LNCAP (cell line): ENCODE data around the gene DNAJC25.

ENCODE experiments used
- TF ChIP-seq, protein P1 (sequence below): fragments of 450-650 bp; IDR thresholded peaks from 2 replicates; pipeline ENCODE4 v1.5.1; 2017; ENCODE audit warnings: mild to moderate bottlenecking

The DNAJC25 gene

DNA sequence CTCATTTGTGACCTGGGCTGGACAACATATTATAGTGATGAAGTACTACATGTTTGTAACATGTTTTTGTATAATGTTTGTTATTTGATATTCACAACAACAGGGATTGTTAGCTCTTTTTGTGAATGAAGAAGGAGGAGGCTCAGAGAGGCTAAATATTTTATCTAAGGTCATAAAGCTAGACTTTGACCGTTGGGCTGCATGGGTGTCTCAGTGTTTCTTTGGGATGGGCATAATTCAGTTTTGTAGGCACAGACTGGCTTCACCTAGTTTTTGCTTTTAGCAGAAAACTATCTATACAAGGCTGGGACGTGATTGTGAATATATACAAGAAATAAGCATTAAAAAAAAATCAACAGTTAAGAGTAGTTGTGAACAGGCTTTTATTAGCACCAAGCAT lies 15.3 kb downstream of the DNAJC25 start:
- TF ChIP-seq, protein P1, sequence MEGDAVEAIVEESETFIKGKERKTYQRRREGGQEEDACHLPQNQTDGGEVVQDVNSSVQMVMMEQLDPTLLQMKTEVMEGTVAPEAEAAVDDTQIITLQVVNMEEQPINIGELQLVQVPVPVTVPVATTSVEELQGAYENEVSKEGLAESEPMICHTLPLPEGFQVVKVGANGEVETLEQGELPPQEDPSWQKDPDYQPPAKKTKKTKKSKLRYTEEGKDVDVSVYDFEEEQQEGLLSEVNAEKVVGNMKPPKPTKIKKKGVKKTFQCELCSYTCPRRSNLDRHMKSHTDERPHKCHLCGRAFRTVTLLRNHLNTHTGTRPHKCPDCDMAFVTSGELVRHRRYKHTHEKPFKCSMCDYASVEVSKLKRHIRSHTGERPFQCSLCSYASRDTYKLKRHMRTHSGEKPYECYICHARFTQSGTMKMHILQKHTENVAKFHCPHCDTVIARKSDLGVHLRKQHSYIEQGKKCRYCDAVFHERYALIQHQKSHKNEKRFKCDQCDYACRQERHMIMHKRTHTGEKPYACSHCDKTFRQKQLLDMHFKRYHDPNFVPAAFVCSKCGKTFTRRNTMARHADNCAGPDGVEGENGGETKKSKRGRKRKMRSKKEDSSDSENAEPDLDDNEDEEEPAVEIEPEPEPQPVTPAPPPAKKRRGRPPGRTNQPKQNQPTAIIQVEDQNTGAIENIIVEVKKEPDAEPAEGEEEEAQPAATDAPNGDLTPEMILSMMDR: no peak

DNA sequence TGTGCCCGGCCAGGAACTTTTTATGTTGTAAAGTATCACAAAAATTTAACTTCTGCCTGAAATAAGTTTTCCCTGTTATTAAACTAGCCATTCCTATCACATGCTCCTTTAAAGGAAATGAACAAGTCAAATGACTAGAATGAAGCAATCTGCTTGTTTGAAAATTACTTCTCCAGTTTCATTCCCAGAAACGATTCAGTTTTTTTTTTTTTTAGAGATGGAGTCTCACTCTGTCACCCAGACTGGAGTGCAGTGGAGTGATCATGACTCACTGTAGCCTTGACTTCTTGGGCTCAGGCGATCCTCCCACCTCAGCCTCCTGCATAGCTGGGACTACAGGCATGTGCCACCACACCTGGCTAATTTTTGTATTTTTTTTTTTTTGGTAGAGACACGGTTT lies 16.9 kb downstream of the DNAJC25 start:
- TF ChIP-seq, protein P1: no peak

DNA sequence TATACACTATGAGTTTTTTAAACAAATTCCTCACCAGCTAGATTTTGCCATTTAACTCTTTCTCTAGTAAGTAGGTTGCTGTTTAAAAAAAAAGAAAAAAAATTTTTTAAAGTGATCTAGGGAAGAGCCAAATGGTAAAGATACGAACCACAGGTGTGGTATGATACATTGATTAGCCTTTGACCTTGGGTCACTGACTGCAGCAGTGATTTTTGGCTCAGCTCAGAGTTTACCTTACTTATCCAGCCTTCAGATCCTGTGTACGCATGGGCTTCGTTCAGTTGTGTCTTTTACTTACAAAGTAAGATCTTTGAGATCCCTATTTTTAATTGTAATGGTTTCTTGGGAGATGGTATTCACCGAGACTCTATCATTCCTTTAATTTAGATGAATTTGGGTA lies 17.9 kb downstream of the DNAJC25 start:
- TF ChIP-seq, protein P1: no peak

DNA sequence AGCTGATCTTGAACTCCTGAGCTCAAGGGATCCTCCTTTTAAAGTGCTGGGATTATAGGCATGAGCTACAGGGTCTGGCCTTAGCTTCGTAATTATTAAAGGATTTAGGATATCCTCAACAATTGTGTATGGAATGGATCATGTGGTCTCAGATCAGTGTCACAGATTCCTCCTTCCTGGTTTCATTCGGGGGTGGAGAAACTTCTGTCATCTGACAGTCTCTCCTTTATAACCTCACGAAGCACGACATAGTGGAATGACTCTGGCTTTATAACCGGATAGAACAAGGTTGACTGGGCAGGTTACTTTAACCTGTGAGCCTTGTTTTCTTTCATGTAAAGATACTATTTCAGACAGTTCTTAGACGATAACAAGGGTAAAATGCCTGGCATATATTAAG lies 25.9 kb downstream of the DNAJC25 start:
- TF ChIP-seq, protein P1: no peak

DNA sequence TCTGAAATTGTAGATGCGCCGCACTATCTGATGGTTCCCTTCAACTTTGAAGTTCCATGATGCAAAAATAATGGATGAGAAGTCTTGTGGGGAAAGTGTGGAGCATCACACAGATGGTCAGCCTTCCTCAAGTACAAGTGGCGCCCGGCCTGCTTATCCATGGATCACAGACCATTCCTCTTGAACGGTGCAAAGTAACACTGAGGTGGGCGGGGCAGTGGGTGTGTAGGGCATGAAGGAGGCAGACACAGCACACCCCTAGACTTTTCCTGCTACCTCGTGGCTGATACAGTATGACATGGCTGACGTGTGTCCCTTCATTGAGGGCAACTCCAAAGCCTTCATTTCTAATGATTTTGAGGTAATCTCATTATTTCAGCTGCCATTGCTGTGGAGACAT lies 27.8 kb downstream of the DNAJC25 start:
- TF ChIP-seq, protein P1: no peak

DNA sequence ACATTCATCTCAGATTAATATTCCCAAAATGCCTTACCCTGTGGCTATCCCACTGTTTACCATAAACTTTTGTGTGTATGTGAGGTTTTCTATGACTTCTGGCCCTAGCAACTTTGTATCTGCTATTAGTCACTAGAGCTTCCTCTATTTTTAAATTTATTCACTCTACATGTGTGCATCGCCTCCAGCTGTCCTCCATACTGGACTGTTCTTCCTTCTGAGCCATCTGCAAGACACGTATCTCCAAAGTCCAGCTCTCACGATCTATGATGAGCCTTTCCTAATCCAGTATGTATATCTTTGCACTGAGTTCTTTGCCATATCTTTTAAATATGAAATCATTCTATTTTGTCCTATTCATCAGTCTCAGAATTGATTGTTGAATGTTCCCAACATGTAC lies 28.6 kb downstream of the DNAJC25 start:
- TF ChIP-seq, protein P1: no peak

DNA sequence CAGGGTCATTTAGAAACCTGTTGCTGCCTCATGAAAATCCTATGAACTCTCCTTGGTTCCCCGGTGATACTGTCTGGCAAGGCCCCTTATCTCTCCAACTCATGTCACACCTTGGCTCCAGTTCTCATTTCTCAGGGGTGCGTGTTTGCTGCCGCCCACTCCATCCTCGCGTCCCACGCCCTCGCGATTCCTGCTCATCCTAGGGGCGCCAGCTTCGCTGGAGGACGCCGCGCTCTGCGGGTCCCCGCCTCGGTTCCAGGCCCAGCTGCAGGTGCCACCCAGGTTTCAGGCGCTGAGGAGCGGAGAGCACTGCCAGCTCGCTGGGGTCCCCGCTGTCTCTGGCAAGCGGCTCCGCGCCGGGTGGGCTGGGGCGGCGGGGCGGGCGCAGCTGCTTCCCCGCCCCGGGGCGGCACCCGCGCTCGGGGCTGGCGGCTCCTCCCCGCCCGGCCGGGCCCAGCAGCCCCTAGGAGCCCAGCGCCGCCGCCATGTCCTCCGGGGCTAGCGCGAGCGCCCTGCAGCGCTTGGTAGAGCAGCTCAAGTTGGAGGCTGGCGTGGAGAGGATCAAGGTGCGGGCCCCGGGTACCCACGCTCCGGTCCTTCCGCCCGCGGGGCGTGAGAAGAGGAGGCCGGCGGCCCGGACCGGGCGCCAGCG lies 30.1 kb downstream of the DNAJC25 start, which contains the start of gene GNG10:
TSS of gene GNG10 (plus strand) at position 456 of the 652 bp plus-strand sequence. CDS start at position 486, 30 bp downstream.
- TF ChIP-seq, protein P1: no peak
